Esophagus mucosa (tissue), 1 donor: ENCODE measurements around the gene DIP2B. TPM values are rescaled to one million over a fixed set of nuclear protein-coding genes. Genes with fewer than 3 reads are reported as not detected.
"Not testable (repeated sequence)": the region's sequence is repeated elsewhere in the genome, so short reads cannot be mapped to it uniquely, and the experiment has no call there.

ENCODE experiments used
- ATAC-seq: fragments of 200-7000 bp; cut with Tn5 transposase; one replicate; pipeline ENCODE4 v1.9.1; 2020
- total RNA-seq: library from RNA; stranded (reverse); gene quantifications from one replicate; pipeline ENCODE4 v1.2.4, GENCODE V29; 2023
- donor health status: DM: yes; HTN: yes; CAD: no.

Gene DIP2B
- total RNA-seq, 1 donor from 2014 or later = 35.3 TPM

DNA sequence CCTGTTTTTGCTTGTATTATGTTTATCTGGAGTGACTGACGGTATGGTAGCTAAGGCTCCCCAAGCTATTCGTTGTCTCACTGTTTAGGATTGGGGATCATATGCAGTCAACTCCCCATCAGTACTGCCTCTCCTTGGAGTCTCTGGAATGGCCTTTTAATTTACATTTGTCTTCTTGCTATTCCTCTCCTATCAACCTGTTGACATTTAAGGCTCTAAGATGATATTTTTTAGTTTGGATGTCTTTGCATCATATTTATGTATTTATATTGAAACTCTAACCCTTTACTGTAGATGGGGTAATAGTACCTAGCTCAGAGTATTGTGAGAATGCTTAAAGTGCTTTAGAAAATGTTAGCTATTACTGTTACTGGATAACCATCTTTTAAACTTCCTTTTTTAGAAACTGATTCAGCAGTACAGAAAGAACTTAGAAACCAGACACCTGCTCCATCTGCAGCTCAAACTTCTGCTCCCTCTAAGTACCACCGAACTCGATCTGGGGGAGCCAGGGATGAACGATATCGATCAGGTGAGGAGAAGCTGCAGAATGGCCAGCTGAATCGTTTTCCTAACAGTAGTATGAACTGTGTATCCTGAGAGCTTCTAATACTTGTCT lies 135.6 kb downstream of the DIP2B start:
- no peak for ATAC-seq

DNA sequence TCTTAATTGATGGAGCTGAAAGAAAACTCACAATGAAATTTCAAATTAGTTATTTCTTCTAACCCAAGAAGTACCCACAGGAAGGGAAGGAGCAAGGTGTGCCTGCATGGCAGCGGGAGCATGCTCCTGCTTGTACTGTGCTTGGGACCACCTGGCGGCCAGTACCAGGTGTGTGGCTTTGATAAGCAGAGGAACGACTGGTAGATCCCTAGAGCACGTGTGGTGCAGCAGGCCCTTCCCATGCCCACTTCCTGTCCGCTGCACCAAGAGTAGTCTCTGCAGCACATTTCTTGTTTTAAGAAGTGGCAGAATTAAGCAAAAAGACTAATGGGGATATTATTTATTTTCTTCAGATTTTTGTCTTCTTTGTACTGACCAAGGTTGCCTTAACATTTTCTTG lies 136.8 kb downstream of the DIP2B start:
- peak; percentile 27 for ATAC-seq

GRCh38 chr12:50642035-50642451 lies 137.3 kb downstream of the DIP2B start:
- ATAC-seq = peak; percentile 47

DNA sequence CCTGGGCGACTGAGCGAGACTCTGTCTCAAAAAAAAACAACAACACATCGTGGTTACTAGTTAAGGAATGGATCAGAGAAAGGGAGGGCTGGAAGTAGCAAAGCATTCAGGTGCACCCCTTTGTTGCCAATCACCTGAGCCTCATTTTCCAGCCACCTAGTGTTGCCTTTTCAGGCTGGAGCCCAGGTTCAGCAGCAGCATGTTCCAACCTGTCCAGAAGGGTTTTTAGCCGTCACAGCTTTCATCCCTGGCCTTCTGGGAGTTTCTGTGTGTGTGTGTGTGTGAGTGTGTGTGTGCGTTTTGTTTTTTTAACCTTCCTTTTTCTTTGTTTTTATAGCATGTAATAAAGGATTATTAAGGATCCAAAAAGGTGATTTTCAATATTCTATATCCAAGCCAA lies 138.0 kb downstream of the DIP2B start:
- peak; percentile 87 for ATAC-seq

GRCh38 chr12:50647031-50647430 lies 142.2 kb downstream of the DIP2B start:
- no peak for ATAC-seq

DNA sequence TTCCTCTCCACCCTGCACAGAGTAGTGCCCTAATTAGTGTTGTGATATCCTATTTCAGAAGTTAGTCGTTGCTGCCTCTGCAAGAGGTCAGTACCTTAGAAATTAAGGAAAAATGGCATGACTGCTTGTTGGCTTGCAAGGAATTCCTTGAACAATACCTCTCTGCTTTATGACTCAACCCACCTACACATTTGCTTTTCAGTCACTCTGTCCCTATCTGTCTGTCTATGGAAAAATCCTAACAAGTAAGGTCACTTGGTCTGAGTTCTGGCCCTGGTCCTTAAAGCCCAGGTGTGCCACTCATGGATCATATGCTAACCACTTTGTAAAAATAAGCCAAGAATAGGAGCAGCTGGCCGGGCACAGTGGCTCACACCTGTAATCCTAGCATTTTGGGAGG lies 142.7 kb downstream of the DIP2B start:
- ATAC-seq = no peak

- ATAC-seq = no peak
Observed at GRCh38 chr12:50650285-50650684, 145.5 kb downstream of the DIP2B start.

DNA sequence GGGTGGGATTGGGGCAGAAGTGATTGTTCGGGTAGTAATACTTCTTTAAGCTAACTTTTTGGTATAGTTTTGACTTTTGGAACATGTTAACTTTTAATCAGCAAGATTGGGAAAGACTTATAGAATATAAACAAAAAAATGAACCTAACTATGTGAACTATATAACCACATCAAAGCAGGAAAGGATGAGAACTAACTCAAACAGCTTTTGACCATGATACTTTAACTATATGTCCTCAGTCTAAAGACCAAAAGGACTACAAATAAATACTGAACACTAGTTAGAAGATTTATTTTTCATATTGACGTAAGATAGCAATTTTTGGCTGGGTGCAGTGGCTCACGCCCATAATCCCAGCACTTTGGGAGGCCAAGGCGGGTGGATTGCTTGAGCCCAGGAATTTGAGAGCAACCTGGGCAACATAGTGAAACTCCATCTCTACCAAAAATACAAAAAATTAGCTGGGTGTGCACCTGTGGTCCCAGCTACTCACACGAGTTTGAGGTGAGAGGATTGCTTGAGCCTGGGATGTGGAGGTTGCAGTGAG lies 150.7 kb downstream of the DIP2B start:
- ATAC-seq = no peak

DNA sequence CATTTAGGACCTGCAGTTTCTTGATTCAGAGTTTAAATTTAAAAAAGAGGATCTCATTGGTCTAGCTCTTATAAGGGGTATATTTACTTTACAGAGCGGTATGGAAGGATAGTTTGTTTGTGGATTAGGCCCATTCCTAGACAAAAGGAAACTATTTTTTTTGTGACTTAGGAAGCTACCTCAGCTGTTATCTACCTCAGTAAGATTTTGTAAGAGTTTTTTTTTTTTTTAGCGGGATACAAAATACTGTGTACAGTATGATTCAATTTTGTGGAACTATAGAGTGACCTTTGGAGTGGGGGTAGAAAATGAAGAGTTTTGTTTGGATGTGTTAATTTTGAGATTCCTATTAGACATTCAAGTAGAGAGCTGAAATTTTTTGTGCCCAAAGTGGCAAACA lies 154.5 kb downstream of the DIP2B start:
- no peak for ATAC-seq

DNA sequence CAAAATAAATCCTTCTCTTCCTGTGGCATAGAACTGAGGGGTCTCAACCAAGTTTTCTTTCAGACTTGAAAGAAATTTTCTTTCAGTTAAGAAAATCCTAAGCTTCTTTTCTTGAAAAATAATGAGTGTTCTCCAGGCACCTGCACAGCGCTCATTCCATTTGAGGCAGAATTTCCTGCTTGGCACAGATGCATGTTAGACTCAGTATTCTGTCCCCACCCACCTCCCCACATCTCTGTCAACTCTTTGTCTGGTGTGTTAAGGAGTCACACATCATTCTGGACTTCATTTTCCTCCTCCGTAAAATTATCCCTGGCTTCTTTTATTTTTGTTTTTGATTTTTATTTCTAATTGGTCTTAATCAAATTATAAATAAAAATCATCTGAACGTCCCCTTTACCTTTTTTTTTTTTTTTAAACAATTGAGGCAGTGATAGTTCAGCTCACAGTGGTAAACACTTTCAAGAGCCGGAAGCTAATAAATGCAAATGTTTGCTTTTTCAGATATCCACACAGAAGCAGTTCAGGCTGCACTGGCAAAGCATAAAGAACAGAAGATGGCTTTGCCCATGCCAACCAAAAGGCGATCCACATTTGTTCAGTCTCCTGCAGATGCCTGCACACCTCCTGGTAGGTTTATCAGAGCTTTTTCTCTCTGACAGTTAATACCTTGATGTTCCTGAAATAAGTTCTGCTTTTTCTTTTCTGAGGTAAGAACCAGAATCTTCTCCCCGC lies 155.1 kb downstream of the DIP2B start:
- no peak for ATAC-seq

DNA sequence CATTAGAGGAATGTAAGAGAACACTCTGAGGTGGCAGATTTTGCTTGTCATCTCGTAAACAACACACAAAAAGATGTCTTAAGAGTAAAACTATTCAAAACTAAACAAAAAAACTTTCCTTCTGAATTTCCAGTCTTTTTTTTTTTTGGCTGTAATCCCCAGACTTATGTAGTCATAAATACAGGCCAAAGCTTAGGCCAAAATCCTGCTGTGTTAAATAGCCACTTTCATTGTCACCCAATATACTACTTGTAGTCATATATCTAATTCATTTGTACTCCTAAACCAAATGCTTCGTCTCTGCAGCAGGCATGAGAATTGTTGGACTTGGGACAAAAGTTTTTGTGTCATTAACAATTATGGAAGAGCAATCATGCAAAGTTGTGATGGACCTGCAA lies 155.6 kb downstream of the DIP2B start:
- ATAC-seq = no peak

DNA sequence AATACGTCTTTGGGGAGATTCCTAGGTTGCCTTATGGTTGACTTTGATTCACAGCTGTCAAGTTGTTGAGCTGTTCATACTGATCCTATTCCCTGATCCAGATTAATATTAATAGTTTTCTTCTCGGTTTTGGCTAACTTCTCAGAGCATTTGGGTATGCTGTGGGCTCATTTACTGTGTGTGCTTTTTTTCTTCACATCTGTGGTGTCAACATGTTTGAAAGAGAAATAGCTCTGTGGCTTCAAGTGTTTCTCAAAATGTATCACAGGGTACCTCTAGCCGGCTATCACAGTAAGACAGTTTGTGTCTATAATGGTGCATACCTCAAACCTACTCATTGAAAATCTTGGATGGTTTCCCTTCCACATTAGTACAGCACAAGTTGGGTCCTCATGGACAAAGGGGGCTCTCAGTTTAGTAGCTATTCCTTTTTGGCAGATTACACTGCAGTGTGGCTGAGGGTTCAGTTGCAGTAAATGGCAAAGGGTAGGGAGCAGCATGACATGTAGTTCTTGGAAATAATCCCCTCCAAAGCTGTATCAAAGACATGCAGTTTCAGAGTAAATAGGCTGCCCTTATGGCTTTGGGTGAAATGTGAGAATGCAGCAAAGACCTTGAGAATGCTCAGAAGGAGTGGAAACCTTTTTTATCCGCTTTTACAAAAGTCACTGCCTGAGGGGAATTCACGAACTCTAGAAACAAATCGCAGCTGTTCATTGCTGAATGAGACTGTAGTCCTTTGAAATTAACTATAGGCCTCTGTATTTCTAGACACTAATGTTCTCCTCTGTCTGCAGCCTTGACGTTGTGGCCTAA lies 156.7 kb downstream of the DIP2B start:
- no peak for ATAC-seq

GRCh38 chr12:50662116-50662510 lies 157.3 kb downstream of the DIP2B start:
- ATAC-seq = no peak

DNA sequence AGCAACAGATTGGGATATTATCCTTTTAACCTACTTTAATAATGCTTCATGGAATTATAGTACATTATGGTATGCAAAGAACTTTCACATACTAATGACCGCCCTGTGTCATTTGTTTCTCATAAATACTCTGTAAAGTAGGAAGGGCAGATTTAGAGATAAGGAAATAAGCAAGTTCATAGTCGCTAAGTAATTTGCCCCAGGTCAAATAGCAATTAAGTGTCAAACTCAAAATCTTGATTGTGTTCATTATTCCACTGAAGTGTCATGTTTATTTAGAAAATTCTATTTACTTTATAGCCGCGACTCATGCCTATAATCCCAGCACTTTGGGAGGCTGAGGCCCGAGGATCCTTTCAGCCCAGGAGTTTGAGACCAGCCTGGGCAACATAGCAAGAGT lies 160.4 kb downstream of the DIP2B start:
- no peak for ATAC-seq

- no peak for ATAC-seq
Observed at GRCh38 chr12:50665609-50666008, 160.8 kb downstream of the DIP2B start.

- no peak for ATAC-seq
Observed at GRCh38 chr12:50666023-50666422, 161.2 kb downstream of the DIP2B start.

- no peak for ATAC-seq
Observed at GRCh38 chr12:50672158-50672557, 167.4 kb downstream of the DIP2B start.

- ATAC-seq = no peak
Observed at GRCh38 chr12:50676756-50677155, 172.0 kb downstream of the DIP2B start.

DNA sequence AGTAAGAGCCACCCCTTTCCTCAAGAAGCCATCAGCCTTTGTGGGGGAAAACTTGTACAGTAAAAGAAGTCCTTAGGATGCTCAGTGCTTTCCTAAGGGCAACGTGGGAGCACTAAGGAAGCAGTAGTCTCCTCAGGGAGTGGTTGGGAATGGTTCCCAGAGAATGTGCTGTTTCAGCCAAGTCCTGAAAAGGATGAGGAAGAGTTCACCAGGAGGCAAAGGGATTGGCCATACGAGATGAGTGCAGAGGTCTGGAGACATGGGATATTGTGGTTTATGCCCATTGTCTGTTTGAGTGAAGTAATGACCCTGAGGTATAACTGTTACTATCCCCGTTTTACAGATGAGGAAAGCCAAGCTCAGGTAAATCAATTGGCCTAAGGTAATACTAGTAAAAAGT lies 173.1 kb downstream of the DIP2B start:
- no peak for ATAC-seq

DNA sequence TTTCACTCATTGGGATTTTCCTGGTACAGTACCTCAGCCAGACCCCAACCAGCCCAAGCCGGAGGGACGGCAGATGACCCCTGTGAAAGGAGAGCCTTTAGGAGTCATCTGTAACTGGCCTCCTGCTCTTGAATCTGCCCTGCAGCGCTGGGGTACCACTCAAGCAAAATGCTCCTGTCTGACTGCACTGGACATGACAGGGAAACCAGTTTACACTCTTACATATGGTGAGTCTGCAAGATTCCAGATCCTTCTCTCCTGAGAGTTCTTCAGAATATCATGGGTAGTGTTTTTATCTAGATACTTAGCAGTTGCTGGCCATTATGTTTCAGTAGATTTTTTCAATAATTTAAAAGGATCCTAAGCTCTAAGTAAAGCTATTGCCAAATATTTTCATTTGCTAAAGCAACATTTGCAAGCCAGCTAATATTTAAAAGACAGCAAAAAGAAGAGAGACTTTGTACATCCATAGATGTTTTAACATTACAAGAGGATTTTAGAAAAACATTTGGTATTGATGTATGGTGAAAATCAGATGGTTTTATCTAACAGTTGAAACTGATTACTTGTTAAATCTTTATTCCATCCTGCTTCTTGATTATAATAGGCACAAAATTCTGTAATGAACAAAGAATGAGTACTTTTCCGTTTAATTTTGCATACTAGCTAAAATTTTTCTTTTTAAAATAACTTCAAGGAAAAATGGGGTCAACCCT lies 174.0 kb downstream of the DIP2B start:
- no peak for ATAC-seq

GRCh38 chr12:50679612-50680011 lies 174.8 kb downstream of the DIP2B start:
- no peak for ATAC-seq

- ATAC-seq = not testable (repeated sequence)
Observed at GRCh38 chr12:50681064-50681463, 176.3 kb downstream of the DIP2B start.

DNA sequence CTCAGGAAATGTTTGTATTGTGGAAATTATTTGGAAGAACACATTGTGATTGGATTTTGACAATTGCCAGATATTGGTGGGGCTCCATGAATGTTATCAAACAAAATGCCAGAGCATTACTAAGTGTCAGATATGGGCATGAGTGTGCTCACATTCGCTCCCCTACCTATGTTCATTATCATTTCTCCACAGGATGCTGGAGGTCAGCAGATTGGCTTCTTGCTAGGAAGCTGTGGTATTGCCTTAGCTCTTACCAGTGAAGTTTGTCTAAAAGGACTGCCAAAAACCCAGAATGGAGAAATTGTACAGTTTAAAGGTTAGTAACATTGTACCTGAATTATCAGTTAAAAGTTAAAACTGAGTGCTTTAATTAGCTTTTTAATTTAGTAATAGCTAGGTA lies 180.9 kb downstream of the DIP2B start:
- no peak for ATAC-seq
